Activated naive CD8-positive, alpha-beta T cell treated with anti-CD3 and anti-CD28 coated beads, Interleukin-2, amount 50 U/mL, for 16 hours (primary cell): ENCODE measurements around the gene PHLPP1.

Experiments
- DNase-seq: peaks from one replicate; pipeline ENCODE4 v3.0.0-alpha.2; 2020; ENCODE audit warnings: low read depth, low spot score

Gene PHLPP1

GRCh38 chr18:62979176-62979575 is 263.8 kb downstream of the PHLPP1 start:
- DNase-seq, result no peak

- no peak for DNase-seq
Measured at GRCh38 chr18:62979900-62980299, 264.6 kb downstream of the PHLPP1 start.

DNA sequence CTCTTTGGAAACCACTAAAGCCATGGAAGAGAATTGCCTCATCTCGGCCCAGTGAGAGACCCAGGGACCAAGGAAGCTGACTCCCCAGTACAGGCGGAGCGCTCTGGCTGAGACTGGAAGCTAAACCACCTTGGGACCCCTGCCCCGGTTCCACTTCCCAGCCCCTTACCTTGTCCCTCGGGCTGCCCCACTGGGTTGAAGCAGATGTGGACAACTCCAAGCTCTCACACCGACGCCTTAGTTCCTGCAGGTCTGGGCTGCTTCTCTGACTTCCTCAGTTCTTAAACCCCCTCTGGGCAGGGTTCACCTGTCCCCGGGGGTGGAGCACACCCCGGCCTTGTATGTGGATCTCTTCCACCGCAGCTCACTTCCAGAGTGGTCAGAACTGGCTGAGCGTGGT is 266.2 kb downstream of the PHLPP1 start:
- DNase-seq, result no peak

DNA sequence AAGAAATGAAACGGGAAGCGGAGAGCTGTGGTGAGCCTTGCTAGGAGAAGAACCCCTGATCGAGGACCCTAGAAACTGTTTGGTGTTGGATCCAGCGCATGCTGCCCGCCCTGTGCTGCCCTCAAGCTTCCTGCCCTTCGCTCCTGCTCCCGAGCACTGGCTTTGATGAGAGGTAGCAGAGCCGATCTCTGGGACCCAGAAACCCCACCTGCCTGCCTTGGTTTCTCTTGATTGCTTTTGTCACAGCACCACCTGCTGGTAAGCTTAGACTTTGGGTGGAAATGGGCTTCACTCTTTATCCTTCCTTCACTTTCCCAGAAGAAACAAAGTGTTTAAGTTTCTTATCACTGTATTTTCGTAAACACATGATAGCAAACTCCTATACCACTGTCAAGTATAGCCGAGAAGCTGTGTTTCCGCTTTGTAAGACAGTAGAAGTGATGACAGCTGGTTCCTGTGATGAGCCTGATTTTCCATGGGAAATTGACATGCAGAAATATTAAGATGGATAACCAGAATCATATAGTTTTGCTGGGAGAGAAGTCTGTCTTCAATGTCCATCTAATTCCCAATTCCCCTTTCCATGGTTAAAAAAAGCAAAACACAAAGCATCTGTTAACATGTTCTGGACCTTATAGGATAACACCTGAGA is 267.4 kb downstream of the PHLPP1 start:
- peak; percentile 34 for DNase-seq

DNA sequence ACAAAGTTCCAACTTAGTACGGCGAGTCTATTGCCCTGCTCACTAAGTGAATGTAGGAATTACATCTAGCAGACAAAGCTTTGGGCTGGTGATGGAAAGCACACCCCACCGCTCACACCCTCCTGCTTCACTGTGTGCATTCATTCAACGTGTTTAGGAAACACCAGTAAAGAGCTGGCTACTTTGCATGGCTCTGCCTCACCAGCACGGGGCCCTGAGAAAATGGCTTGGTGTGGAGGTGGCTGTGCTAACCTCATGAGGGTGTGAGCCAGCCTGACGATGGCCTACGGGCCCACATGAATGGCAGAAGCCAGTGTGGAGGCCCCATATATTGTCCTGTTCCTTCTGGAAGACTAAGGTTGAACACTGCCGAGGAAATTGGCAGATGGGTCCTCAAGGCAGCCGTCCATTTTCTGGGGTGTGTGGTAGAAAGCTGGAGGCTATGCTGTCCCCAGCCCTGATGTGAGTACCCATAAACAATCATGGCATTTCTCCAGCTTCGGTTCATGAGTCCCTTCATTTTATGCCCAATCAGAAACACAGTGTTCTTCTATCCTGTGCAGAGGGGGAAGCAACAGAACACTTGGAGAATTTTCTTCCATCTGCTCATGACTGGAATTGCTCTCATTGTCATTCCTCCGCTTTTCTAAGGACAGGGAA is 269.4 kb downstream of the PHLPP1 start:
- no peak for DNase-seq

DNA sequence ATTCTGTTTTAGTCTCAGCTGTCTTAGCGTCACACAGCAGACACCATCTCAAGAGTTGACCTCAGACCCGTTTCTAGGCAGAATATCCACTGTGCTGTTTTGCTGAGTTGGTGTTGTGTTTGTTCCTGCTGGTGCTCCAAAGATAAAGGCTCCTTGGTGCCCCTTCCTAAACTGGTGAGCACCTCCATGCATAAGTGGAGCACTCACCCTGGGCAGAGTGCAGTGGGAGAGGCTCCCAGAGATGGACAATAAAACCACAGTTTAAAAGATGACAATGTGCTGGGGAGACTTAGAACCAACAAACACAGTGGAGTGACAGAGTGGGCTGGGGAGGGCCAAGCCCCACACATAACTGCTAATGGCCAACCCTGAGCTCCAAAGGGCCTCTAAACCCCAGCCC is 271.1 kb downstream of the PHLPP1 start:
- DNase-seq, result no peak

DNA sequence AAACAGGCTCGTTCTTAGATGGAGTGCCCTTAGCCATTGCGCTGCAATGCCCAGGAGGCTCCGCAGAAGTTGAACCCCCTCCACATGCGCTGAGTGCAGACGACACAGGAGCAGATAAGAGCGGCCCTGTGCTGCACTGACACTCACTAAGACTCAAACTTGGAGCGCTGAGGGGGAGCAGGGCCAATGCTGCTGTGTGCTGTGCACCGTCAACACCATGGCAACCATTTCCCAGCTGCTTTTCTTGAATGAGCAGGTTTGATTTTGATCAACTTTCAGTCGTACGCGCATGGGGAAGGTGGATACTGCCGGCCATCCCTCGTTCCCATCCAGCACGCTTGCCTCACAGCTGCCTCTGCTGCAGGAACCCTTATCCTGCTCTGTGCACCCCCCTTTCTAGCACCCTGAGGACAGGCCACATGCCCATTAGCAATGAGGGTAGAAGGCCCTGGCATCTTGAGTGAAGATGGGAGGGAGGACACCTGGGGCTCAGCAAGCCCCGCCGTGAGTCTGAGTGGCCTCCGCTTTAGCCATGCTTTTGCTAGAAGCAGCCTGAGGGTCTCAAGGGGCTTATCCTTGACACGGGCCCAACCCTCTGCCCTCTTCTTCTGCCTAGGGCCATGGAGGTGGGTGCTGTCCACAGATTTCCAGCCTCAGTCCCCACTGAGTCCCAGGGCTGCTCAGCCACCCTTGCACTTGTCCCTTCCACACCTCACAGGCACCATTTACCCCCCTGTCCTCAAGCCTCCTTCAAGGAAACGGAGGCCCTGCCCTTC is 271.9 kb downstream of the PHLPP1 start:
- DNase-seq, result no peak

GRCh38 chr18:62987859-62988258 is 272.5 kb downstream of the PHLPP1 start:
- no peak for DNase-seq

DNA sequence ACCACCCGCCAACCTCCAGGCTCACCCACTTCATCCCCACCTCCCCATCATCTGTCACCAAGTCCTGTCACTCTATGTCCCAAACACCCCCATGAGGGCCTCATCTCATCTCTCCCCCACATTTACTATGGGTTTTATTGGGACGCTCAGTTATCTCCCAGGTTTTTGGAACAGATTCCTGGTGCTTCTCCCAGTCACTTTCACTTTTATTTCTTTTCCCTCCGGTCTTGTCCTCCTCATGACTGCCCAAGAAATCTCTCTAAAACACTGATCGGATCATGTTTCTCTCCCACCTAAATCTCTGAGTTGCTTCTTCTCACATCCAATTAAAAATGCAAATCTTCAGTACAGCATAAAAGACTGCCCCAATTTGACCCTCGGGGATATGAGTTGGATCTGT is 273.1 kb downstream of the PHLPP1 start:
- DNase-seq, result no peak

DNA sequence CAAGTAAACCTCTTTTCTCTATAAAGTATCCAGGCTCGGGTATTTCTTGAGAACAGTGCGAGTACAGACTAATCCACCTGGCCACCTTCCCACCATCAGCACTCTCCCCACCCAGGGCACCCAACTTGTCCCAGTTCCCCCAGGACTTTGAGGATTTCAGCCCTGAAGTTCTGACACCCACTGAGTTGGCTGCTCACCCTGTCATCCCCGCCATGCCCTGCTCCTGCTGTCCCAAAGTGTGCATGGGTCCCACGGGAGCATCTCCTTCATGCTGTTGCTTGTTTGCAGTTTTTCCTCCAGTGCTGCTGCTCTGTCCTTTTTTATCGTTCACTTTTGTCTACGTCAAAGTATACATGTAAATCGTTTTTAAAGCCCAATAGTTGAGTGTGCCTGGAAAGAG is 273.9 kb downstream of the PHLPP1 start:
- DNase-seq, result no peak

- no peak for DNase-seq
Measured at GRCh38 chr18:62990653-62991052, 275.3 kb downstream of the PHLPP1 start.

- no peak for DNase-seq
Measured at GRCh38 chr18:62991389-62991788, 276.0 kb downstream of the PHLPP1 start.

DNA sequence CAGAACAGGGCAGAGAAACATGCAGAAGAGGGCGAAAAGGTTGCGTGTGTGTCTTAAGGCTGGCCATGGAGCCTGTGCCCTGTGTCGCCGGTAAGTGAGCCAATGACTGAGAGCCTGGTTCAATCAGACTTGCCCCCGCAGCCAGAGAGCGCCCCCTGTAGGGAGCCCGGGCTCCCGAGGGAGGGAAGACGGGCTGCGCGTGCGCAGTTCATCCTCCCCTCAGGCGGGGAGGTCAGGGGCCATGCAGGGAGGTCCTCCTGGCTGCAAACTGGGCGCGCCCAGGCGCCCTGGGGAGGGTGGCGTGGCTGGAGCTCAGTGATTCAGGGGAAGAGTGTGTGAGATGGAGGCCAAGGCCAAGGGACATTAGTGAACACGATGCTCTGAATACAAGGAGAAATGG is 276.6 kb downstream of the PHLPP1 start:
- DNase-seq, result no peak

DNA sequence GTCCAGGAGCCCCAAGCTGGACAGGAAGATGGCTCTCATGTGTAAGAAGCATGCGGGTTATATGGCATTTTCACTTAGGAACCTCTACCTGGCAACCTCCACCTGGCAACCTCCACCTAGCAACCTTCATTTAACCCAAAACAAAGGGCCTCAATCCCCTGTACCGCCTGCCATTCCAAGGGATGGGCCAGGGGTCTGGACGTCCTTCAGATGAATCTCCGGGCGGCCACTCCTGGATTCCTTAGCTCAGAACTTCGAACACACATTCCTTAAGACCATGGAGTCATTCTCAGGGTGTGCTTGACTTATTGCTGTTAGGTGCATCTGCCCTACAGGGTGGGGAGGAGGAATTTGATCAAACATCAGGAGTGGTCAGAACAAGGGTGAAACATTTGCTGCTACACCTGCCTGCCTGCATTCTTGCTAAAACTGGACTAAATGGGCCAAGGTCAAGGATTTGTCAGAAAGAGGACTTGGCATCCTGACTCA is 277.6 kb downstream of the PHLPP1 start:
- no peak for DNase-seq

DNA sequence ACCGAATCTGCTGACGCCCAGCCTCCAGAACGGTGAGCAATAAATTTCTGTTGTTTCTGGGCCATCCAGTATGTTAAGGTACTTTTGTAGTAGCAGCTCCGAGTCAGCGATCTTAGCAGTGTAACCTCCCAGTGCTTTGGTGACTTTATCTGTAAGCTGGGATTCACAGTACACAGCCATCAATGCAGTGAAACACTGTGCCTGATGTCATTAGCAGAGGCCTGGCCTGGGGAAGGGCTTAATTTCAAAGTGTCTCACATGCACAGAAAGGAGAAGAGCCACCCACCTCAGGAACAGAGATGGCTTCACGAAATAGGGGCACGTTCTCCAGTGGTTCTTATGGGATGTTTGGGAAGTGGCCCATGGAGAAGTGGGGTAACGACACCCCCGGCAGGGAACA is 281.2 kb downstream of the PHLPP1 start:
- no peak for DNase-seq

DNA sequence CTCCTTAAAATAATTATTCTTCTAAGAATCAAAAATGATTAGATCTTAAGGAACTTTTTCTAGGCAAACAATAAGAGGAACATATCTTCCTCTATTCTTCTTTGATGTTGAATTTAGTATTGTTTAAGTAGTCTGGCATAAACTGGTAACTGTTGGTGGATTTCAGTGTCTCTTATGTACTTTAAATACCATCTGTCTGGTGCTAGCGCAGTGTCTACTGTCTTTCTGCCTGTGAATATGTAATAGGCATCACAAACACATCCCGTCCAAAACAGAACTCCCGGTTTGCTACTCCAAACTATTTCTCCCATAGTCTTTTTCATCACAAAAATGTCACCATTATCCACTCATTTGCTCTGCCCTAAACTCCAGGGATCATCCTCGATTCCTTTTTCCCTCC is 281.7 kb downstream of the PHLPP1 start:
- no peak for DNase-seq

- DNase-seq, result no peak
Measured at GRCh38 chr18:62998443-62998842, 283.1 kb downstream of the PHLPP1 start.

DNA sequence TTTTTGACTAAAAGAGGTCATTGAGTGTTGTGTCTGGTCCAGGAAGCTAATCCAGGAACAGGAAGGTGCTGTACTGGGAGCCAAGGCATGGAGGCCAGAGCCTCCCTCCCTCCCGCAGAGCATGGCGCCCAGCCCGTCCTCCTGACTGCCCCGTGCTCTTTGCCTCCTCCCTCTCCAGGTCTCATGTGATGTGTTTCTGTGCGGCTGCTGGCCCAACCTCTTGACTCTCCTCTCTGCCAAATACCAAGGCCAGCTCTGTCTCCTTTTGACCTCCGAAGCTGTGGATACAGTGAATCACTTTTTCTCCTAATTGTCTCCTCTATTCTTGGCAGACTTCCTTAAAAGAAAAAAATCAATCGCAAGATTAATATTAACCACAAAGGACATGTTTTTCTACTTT is 284.1 kb downstream of the PHLPP1 start:
- no peak for DNase-seq

DNA sequence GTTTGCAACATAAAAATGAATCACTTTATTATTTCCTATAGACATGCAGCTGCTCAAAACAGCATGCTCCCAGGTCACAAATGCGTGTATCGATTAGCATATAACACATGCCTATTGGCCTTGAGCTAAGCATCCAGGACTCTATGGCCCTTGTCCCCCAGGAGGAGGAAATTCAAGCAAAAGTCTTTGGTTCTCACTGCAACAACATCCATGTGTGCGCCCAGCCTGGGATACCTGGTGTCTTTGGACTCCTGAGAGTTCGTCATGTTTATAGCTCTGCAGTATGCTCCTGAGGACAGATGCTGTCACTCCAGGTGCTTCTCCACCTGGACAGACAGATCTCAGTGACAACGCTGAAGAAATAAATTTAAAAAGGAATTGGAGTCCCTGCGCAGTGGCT is 284.6 kb downstream of the PHLPP1 start:
- DNase-seq, result no peak

DNA sequence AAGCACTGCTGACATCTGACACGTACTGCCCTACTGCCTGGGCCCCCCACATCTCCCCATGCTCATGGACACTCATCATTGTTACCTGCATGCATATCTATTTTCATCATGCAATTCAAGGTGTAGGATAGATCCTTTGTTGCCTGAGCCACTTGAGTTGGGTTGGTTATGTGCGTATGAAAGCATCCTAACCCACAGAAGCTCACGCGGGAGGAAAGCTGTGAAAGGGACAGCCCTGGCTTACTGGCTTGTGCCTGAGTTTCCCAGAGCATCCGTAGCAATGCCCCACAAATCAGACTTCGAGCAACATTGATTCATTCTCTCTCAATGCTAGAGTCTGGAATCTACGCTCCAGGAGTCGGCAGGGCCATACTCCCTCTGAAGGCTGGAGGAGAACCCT is 285.5 kb downstream of the PHLPP1 start:
- DNase-seq, result no peak

GRCh38 chr18:63001861-63002260 is 286.5 kb downstream of the PHLPP1 start:
- no peak for DNase-seq

DNA sequence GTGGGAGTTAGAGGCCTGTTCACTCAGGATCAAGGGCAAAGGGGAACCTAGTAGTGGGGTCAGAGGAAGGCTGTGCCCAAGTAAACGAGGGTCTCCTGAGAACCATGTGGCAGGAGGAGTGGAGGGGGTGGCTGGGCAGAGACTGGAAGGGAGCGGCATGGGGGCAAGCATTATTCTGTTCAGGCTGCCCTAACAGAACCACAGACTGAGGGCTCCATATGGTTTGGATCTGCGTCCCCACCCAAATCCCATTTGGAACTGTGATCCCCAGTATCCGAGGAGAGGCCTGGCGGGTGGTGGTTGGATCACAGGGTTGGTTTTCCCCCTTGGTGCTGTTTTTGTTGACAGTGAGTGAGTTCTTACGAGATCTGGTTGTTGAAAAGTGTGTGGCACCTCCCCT is 287.0 kb downstream of the PHLPP1 start:
- no peak for DNase-seq
